HUDEP-2 (cell line): ENCODE data around the gene SECTM1.

Experiments
- DNase-seq, 76 experiments: peaks; one replicate each; lab custom pipeline; 2025; ENCODE audit not compliant: unreplicated experiment in 76 of 76; lab: John Stamatoyannopoulos, UW

SECTM1 gene

GRCh38 chr17:82302991-82303943, 30.3 kb downstream of the SECTM1 start:
- no peak for DNase-seq

- DNase-seq = no peak
Observed at GRCh38 chr17:82302568-82302963, 31.0 kb downstream of the SECTM1 start.

DNA sequence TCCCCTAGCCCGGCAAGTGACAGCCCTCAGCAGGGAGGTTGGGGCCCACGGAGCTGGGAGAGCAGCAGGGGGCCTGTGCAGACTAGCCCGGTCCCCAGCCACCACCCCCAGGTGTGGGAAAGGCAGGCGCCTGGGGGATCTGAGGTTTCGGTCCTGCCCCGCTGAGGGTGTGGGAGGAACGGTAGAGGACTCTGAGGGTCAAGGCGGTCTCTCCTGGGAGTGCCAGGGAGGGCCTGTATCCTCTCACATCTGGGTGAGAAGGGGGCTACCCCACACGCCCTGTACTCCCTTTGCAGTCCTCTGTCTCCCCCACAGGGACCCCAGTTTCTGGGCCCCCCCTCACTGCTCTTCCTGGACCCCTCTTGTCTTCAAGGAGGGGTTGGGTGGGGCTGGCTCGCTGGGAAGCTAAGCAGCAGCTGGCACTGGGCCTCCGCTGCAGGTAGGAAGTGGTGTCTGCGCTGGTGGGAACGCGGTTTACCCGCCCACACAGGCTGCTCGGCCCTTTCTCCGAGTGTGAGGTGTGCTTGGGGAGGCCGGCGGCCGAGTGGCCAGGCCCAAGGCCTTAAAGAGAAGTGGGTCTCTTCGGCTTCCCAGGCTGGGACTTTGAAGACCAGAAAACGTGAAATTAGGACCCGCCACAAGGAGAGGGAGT, 31.5 kb downstream of the SECTM1 start:
- no peak for DNase-seq

DNA sequence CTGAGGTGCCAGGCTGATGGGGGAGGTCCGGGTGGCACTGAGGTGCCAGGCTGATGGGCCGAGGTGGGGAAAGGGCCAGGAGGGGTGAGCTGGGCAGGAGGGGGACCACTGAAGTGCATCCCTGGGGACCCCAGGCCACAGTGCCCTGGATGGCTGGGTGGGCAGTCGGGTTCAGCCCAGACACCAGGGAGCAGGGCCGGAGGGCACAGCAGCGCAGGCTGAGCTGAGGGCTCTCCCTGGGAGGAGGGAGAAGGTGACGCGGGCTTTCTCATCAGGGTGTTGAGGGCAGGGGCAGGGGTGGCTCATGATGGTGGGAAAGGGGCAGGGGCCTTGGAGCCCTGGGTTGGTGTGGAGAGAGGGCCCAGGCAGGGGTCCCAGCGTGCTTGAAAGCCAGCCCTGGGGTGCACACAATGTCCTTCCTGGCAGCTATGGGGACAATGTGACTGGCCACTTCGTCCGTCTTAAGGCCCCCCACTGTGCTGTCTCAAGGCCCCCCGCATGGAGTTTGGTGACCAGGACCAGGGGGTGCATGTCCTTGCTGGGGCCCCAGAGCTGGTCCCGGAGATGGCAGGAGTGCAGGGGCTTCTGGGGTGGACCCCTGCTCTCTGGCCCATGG, 32.2 kb downstream of the SECTM1 start:
- DNase-seq = no peak

DNA sequence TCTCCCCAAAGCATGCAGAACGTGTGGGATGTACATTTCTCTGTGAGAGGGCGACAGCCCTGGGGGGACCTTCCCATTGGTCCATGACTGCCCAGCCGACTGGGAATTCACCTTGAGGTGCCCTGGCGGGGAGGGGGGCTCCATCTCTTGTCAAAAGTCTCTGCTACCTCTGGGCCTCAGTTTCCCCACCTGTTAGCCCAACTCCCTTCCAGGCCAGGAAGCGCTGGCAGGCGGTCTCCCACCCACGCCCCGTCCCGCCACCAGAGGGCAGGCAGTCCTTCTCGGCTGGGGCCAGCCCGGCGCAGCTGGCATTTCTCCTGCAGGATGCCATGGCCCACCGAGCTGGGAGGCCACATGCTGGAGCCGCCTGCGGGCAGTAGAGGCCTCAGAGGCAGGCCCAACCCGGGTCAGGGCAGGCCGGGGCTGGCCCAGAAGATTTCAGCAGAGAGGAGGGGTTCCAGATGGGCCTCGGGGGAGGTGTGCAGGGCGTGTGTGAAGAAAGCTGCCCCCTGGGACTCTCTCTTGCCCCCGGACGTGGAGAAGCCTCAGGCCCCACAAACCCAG, 32.8 kb downstream of the SECTM1 start:
- DNase-seq = peak in 43 of 76 experiments; percentile 3 to 62 (median 34)

- no peak for DNase-seq
Observed at GRCh38 chr17:82300228-82300627, 33.3 kb downstream of the SECTM1 start.

- no peak for DNase-seq
Observed at GRCh38 chr17:82299452-82299851, 34.1 kb downstream of the SECTM1 start.

DNA sequence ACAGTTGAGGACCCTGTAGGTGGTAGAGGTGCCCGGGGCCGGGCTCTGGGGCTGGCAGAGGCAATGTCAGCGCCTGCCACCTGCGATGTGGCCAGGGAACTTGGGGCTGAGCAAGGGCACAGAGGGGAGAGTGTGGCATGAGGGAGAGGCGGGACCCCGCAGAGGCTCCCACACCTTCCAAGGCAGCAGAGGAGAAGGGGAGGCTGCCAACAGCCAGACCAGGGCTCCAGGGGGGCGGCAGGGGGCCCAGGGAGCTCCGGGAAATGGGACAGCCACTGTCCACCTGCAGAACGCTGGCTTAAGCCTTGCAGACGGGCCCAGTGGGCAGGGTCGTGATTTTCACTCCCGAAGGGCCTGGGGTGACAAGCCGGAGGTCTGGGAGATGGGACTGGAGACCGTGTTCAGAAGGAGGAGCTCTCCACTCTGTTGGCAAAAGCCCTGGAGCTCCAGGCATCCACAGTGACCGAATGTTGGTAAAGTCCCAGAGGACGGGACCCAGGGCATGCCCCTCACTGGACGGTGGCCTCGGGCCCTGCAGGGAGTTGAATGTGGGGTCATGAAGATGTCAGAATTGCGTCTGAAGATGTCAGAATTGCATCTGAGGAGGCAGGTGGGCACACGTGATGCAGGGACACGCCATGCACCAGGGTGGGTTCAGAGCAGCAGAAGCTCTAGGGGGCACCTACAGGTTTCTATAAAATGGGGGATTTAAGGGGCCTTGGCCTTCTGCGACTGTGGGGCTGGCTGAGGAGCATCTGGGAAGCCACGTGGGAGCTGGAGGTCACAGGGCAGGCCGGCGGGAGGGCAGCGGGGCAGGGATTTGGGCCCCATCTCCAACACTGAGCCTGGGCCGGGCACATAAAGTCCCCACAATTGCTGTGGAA, 34.8 kb downstream of the SECTM1 start:
- no peak for DNase-seq

GRCh38 chr17:82297714-82298537, 35.6 kb downstream of the SECTM1 start:
- DNase-seq = peak in 69 of 76 experiments; percentile 5 to 80 (median 57)

DNA sequence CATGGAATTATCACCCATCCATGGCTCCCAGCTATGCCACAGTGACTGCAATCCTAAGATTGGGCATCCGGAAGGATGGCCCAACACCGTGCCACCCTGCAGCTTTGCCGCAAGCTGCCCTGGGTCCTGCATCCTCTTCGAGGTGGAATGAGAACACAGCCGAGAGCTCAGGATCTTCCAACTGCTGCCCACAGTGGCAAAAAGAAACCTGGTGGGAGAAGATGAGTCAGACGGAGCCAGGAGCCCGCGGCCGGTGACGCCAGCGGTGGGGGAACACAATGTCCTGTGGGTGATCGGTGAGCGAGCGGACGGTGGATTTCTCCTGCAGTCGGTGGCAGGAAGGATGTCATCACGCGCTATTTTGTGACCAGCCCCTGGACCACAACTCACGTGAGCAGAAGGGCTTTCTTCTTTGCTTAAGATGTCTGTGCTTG, 36.3 kb downstream of the SECTM1 start:
- peak in 14 of 76 experiments; percentile 8 to 39 (median 22) for DNase-seq

GRCh38 chr17:82296511-82297279, 36.9 kb downstream of the SECTM1 start:
- no peak for DNase-seq

- no peak for DNase-seq
Observed at GRCh38 chr17:82295472-82295814, 38.1 kb downstream of the SECTM1 start.

GRCh38 chr17:82294064-82294773, 39.3 kb downstream of the SECTM1 start:
- DNase-seq = no peak

DNA sequence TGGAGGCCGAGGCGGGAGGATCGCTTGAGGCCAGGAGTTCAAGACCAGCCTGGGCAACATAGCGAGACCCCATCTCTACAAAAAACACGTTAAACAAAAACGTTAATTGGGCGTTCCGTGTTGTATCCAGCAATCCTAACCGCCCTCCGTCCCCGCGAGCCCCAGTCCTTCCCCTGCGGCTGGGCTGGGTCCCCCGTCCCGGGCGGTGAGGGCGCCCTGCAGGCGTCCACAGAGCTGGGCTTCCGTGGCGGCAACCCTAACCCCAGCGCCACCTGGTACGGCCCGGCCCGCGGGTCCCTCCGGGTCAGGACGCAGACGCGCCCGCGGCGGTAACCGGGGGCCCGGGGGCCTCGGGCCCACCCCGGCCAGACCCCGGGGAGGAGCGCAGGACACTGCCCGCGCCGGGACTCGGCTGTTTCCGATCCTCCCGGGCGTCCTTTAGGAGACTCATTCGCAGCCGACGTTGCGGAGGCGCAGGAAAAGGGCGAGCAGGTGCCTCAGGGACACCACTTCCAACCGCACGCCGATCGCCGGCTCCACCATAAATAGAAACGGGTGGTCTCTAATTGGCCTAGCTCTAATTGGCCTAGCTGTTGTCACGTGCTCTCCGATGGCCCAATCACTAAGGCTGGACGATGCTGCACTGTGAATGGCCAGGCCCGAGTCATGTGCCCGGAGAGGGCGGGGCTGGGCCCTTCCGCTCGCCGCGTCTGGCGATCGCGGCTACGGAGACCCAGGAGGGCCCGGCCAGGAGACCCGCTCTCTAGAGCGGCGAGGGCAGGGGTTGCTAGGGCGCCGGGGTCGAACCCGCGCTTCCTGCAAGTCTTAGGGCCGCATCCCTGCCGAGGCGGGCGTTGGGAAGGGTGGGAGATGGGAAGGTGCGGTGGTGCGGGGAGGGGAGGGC, 41.1 kb downstream of the SECTM1 start:
- DNase-seq = peak in 75 of 76 experiments; percentile 46 to 97 (median 92)

- no peak for DNase-seq
Observed at GRCh38 chr17:82291582-82292250, 41.9 kb downstream of the SECTM1 start.
